HUDEP-2 (cell line): Measurements from ENCODE around the gene ZFP92.
A peak's percentile ranks its signal among the peaks of the same experiment; 100 is the strongest.

Source experiments
- DNase-seq, 76 experiments: peaks; one replicate each; lab custom pipeline; 2025; ENCODE audit not compliant: unreplicated experiment in 76 of 76; lab: John Stamatoyannopoulos, UW

Gene ZFP92

GRCh38 chrX:153406903-153407302 lies 4.4 kb upstream of the ZFP92 start:
- no peak for DNase-seq

GRCh38 chrX:153407736-153408135 lies 3.5 kb upstream of the ZFP92 start:
- DNase-seq = no peak

- DNase-seq = peak in 12 of 76 experiments; percentile 16 to 87 (median 78)
Measured at GRCh38 chrX:153408221-153408721, 3.0 kb upstream of the ZFP92 start.

GRCh38 chrX:153408871-153409351 lies 2.4 kb upstream of the ZFP92 start:
- DNase-seq = no peak

GRCh38 chrX:153409414-153410101 lies 1.7 kb upstream of the ZFP92 start:
- no peak for DNase-seq

GRCh38 chrX:153410373-153410772 lies 899 bp upstream of the ZFP92 start:
- no peak for DNase-seq

- DNase-seq = no peak
Measured at GRCh38 chrX:153410888-153411254, 401 bp upstream of the ZFP92 start.

- no peak for DNase-seq
Measured at GRCh38 chrX:153411988-153412574, 809 bp downstream of the ZFP92 start.

GRCh38 chrX:153412746-153413720 lies 1.8 kb downstream of the ZFP92 start:
- no peak for DNase-seq

GRCh38 chrX:153413731-153414130 lies 2.5 kb downstream of the ZFP92 start:
- DNase-seq = no peak

GRCh38 chrX:153414856-153415510 lies 3.7 kb downstream of the ZFP92 start:
- DNase-seq = no peak

GRCh38 chrX:153416781-153417450 lies 5.6 kb downstream of the ZFP92 start:
- no peak for DNase-seq

GRCh38 chrX:153417637-153418036 lies 6.4 kb downstream of the ZFP92 start:
- no peak for DNase-seq

GRCh38 chrX:153420851-153421599 lies 9.8 kb downstream of the ZFP92 start:
- no peak for DNase-seq

GRCh38 chrX:153421856-153422255 lies 10.6 kb downstream of the ZFP92 start:
- no peak for DNase-seq

GRCh38 chrX:153423652-153424051 lies 12.4 kb downstream of the ZFP92 start:
- DNase-seq = no peak

- no peak for DNase-seq
Measured at GRCh38 chrX:153426204-153426603, 14.9 kb downstream of the ZFP92 start.

- no peak for DNase-seq
Measured at GRCh38 chrX:153430796-153431195, 19.5 kb downstream of the ZFP92 start.

GRCh38 chrX:153433161-153433680 lies 21.9 kb downstream of the ZFP92 start:
- DNase-seq = no peak
